HG03060 (cell line): ENCODE measurements around the gene MCM9.
"Not testable (repeated sequence)": the region's sequence is repeated elsewhere in the genome, so short reads cannot be mapped to it uniquely, and the experiment has no call there.

Experiments used
- ATAC-seq: cut with Tn5 transposase; IDR thresholded peaks from one replicate; pipeline ENCODE4 v1.9.1; 2021; ENCODE audit warnings: low read depth, moderate number of reproducible peaks; ENCODE audit not compliant: unreplicated experiment

MCM9 gene

GRCh38 chr6:118869350-118869749 is 65.6 kb downstream of the MCM9 start:
- ATAC-seq, result no peak

GRCh38 chr6:118868901-118869300 is 66.1 kb downstream of the MCM9 start:
- ATAC-seq, result not testable (repeated sequence)

GRCh38 chr6:118867181-118867580 is 67.8 kb downstream of the MCM9 start:
- ATAC-seq, result no peak

DNA sequence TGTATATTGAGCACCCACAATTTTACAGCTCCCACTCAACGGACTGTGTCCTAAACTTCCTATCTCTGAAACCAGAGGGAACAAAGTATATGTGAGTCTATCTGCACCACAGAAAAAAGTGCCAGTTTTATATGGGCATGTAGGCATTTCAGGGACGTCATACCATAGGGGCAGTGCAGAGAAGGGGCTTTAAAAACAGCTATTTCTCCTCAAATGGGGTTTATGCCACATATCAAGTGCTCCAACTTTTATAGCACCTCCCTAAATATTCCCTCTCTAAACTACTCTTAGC is 69.9 kb downstream of the MCM9 start:
- no peak for ATAC-seq

- ATAC-seq, result no peak
Measured at GRCh38 chr6:118864341-118865099, 70.4 kb downstream of the MCM9 start.

DNA sequence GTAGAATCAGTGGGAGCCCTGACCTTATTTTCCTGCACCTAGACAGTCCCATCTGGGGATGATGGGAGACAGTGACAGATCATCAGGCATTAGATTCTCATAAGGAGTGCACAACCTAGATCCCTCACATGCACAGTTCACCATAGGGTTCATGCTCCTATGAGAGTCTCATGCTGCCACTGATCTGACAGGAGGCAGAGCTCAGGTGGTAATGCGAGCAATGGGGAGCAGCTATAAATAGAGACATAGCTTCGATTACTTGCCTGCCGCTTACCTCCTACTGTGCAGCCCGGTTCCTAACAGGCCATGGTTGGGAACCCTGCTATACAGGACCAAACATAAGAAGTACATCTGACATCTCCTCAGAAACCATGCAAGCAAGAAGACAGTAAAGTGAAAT is 72.5 kb downstream of the MCM9 start:
- no peak for ATAC-seq

DNA sequence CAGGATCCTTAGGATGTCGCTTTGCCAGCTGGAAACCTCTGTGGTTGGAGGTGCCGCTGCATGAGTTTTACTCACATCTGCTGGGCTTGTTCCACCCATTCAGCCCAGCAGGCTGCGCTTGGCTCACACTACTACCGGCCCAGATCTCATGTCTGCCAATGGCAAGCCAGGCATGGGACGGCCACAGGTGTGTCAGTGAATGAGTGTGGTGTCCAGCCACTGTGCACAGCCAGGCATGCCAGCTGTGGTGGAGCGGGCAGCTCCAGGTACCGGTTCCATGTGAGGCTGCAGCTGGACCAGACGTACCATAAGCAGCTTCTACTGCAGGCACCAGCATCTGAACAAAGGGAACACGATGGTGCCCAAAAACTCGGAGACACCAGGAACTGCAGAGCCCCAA is 74.1 kb downstream of the MCM9 start:
- ATAC-seq, result no peak

GRCh38 chr6:118860363-118860762 is 74.6 kb downstream of the MCM9 start:
- no peak for ATAC-seq

- no peak for ATAC-seq
Measured at GRCh38 chr6:118859517-118860064, 75.4 kb downstream of the MCM9 start.

DNA sequence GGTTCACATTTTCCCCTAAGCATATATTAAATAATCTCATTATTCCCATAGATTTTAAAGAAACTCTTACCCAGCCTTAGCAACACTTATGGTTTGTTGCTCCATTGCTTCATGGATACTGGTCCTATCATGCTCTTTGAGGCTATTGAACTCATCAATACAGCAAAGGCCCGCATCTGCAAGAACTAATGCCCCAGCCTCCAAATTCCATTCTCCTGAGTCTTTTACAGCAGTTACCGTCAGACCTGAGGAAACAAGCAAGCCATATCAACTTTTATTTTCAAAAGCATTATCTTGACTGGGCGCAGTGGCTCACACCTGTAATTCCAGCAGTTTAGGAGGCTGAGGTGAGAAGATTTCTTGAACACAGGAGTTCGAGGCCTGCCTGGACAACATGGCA is 78.7 kb downstream of the MCM9 start:
- ATAC-seq, result no peak

DNA sequence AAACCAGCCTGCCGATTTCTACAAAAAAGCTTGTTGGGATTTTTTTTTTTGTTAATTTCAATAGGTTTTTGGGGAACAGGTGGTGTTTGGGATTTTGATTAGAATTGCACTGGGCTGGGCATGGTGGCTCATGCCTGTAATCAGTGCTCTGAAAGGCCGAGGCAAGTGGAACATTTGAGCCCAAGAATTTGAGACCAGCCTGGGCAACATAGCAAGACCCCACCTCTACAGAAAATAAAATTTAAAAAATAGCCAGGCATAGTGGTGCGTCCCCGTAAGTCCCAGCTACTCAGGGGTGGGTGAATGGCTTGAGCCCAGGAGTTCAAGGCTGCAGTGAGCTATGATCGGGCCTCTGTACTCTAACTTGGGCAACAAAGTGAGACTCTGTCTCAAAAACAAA is 81.6 kb downstream of the MCM9 start:
- ATAC-seq, result no peak

GRCh38 chr6:118844915-118845314 is 90.0 kb downstream of the MCM9 start:
- peak; percentile 24 for ATAC-seq

DNA sequence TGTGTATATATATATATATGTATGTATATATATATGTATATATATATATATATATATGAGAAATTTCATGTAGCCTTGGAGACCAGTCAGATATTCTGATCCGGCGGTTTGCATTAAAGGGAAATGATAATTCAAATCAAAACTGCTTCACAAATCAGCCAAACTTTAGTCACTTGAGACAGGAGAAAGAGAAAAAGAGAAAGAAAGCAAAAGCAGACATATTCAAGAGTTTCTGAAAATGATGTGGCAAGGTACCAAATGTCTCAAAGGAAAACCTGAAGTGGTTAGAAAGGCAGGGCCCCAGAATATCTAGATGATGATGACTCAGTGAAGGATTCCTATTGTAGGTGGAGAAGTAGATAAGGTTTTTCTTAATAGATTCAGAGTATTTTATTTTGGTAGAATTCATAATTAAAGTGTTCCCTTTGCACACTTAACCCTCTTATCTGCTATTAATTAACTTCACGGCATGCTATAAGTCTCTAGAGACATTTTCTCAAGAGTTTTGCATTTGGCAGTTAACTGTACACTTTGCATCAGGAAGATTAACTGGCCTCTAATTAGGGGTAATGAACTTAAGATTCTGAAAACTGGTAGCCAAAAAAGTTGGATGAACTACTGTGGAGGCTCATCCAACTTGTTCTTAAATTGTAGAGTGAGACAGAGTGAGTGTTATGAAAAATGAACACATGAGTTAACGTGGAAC is 91.1 kb downstream of the MCM9 start:
- ATAC-seq, result peak; percentile 94

DNA sequence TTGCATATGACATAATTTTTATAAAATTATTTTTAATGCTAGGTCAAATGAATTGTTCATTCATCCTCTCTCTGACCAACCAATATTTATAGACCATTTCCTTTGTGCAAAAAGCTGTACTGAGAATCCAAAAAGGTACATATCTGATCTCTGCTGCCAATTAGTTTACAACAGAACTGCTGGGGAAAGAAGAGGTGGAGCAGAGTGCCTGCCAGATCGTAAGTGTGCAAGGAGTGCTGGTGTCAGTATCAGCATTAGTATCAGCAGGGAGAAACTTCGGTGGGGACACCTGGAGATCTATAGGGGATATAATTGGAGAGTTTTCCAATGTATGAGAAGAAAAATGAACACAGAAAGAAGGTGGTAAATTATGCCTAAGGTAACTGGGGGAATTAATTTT is 104.3 kb downstream of the MCM9 start:
- ATAC-seq, result no peak

DNA sequence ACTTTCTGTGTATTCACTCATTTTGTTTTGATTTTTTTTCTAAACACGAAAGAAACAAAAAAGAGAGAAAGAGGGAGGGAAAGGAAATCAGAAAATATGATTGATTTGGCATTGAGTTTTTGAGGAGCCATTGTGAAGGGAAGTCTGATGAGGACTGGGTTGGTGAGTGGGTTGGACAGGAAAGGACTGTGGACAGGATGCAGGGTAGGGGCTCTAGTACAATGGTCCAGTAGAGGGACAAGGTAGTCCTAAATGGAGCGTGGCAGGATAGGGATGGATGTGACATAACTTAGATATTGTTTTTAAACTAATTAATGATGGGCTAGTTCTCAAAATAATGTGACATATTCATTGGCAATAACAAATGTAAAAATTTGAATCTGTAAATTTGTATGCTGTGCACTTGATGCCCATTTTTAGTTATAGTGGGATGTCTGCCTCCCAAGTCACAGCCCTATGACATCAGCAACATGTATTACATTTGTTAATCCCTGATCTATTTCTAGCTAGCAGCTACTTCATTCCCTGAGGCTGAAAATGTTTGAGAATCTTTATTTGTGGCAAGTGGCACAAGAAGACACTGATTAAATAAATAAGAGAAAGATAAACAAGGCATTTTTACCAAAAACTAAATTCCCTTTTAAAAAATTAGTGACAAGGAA is 105.0 kb downstream of the MCM9 start:
- no peak for ATAC-seq

GRCh38 chr6:118826096-118826495 is 108.9 kb downstream of the MCM9 start:
- ATAC-seq, result no peak

- no peak for ATAC-seq
Measured at GRCh38 chr6:118825661-118826060, 109.3 kb downstream of the MCM9 start.

- no peak for ATAC-seq
Measured at GRCh38 chr6:118815495-118815894, 119.5 kb downstream of the MCM9 start.

DNA sequence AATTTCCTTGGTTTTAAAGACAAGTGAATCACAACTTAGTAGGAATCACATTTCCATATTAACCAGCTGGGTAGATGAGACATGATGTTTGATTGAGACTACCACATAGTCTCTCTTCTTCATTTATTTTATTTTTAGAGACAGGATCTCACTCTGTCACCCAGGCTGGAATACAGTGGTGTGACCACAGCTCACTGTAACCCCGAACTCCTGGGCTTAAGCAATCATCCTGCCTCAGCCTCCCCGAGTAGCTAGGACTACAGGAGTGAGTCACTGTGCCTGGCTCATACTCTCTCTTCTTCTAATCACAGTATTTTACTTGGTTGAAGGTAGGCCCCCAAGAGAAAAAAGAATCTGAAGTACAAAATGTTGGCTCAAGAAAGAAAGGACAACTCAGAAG is 121.2 kb downstream of the MCM9 start:
- ATAC-seq, result no peak

- ATAC-seq, result no peak
Measured at GRCh38 chr6:118812970-118813369, 122.0 kb downstream of the MCM9 start.

DNA sequence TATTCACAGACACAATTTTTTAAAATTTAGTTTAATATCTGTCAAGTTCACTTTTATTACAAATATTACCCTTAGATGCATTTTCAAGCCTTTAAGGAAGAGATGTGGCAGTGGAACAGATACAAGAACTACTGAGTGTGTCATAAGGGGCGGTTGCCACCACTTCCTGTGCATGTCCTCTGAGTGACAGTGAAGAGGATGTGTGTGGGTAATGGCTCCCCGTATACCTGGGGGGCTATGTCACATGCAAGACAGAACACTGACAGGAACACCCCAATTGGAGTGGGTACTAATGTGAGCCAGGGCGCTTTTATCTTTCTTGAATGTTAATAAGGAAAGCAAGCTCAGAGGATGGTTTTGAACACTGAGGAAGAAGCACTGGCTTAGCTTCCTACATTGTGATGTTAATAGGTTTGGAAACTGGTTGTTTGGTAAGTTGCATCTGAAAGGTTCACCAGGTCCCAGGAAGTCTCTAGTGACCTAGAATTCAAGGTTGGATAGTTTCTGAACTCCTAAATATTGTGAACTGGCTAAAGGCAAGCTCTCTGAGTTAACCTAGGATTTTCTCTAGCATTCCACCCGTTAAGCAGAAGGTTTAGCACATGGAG is 124.4 kb downstream of the MCM9 start:
- ATAC-seq, result peak; percentile 85
